Vagina (tissue), 2 donors: ENCODE measurements around the gene CACNB1.

Experiments used
- POLR2A ChIP-seq, 2 donors: fragments of 450-650 bp; IDR thresholded peaks; one replicate each; pipeline ENCODE4 v1.6.1; 2017; ENCODE audit warnings: antibody characterized with exemption in 2 of 2, mild to moderate bottlenecking in 2 of 2, moderate library complexity in 2 of 2
- POLR2AphosphoS5 ChIP-seq, 2 donors: sonication (generic); formaldehyde crosslinking; IDR thresholded peaks; one replicate each; pipeline ENCODE4 v1.9.0; 2017; ENCODE audit warnings: antibody characterized with exemption in 2 of 2, mild to moderate bottlenecking in 2 of 2, low read depth in 1 of 2; ENCODE audit not compliant: insufficient read depth in 1 of 2
- TF ChIP-seq, protein P1 (sequence below), 3 experiments: fragments of 450-650 bp in 2 of 3; fragments of 200-600 bp in 1 of 3; sonication (generic) in 1 of 3; IDR thresholded peaks; one replicate each; pipeline ENCODE4 v1.5.1; 2017 to 2019; ENCODE audit warnings: antibody characterized with exemption in 3 of 3, mild to moderate bottlenecking in 2 of 3, moderate library complexity in 2 of 3

DNA sequence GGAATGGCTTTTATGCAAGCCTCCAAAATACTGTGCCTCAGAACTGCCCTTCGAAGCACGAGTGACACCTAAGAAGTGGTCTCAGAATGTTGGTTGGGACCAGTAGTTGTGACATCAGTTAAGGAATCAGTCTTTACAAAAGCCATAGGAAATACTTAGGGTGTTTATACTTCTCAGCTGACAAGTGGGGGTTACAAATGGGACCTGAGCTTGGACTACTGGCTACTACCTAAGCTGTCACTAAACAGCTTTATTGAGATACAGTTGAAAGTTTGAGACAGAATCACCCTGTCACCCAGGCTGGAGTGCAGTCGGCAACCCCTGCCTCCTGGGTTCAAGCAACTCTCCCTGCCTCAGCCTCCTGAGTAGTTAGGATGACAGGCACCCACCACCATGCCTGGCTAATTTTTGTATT lies 7.7 kb upstream of the CACNB1 start:
- TF ChIP-seq, protein P1, sequence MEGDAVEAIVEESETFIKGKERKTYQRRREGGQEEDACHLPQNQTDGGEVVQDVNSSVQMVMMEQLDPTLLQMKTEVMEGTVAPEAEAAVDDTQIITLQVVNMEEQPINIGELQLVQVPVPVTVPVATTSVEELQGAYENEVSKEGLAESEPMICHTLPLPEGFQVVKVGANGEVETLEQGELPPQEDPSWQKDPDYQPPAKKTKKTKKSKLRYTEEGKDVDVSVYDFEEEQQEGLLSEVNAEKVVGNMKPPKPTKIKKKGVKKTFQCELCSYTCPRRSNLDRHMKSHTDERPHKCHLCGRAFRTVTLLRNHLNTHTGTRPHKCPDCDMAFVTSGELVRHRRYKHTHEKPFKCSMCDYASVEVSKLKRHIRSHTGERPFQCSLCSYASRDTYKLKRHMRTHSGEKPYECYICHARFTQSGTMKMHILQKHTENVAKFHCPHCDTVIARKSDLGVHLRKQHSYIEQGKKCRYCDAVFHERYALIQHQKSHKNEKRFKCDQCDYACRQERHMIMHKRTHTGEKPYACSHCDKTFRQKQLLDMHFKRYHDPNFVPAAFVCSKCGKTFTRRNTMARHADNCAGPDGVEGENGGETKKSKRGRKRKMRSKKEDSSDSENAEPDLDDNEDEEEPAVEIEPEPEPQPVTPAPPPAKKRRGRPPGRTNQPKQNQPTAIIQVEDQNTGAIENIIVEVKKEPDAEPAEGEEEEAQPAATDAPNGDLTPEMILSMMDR (IDR thresholded peaks at IDR 0.05), result no peak
- TF ChIP-seq POLR2A (IDR thresholded peaks at IDR 0.05) (no peak), POLR2AphosphoS5 (IDR thresholded peaks at IDR 0.05; ENCODE audit: insufficient read depth in 1 of 2, low read depth in 1 of 2) (no peak)
